Neuronal stem cell (in vitro differentiated cells): ENCODE data around the gene CCDC28B.

ENCODE experiments used
- DNase-seq: peaks from one replicate; pipeline ENCODE4 v3.0.0-alpha.2; 2013; ENCODE audit warnings: low spot score
- H2AFZ ChIP-seq: one replicate; pipeline ENCODE4 v1.6.1; 2013; ENCODE audit warnings: mild to moderate bottlenecking, low read length, inconsistent platforms
- H2AK5ac ChIP-seq: 2 replicates; pipeline ENCODE4 v1.6.1; 2013; ENCODE audit warnings: low read depth, mild to moderate bottlenecking, inconsistent platforms, low read length, moderate library complexity, mixed read lengths
- H2BK120ac ChIP-seq: 2 replicates; pipeline ENCODE4 v1.6.1; 2013; ENCODE audit warnings: low read depth, mild to moderate bottlenecking, inconsistent platforms, low read length, moderate library complexity, mixed read lengths
- H2BK12ac ChIP-seq: one replicate; pipeline ENCODE4 v1.6.1; 2013; ENCODE audit warnings: low read length, inconsistent platforms
- H2BK15ac ChIP-seq: 2 replicates; pipeline ENCODE4 v1.6.1; 2013; ENCODE audit warnings: mild to moderate bottlenecking, low read length, inconsistent platforms, mixed read lengths
- H2BK5ac ChIP-seq: one replicate; pipeline ENCODE4 v1.6.1; 2013; ENCODE audit warnings: inconsistent platforms, mild to moderate bottlenecking, low read length, moderate library complexity
- H3K14ac ChIP-seq: one replicate; pipeline ENCODE4 v1.6.1; 2013; ENCODE audit warnings: low read length, inconsistent platforms
- H3K18ac ChIP-seq: 2 replicates; pipeline ENCODE4 v1.6.1; 2013; ENCODE audit warnings: low read length, inconsistent platforms
- H3K23ac ChIP-seq: 2 replicates; pipeline ENCODE4 v1.6.1; 2013; ENCODE audit warnings: low read depth, mild to moderate bottlenecking, mixed read lengths, low read length, inconsistent platforms; ENCODE audit not compliant: poor library complexity
- H3K27ac ChIP-seq: replicated peaks from 3 replicates; pipeline ENCODE4 v1.5.1; 2013; ENCODE audit warnings: low read length, inconsistent platforms
- H3K27me3 ChIP-seq, 3 experiments: 2 replicates each; pipeline ENCODE4 v1.6.1; 2013; ENCODE audit warnings: low read length in 3 of 3, mild to moderate bottlenecking in 2 of 3, inconsistent platforms in 1 of 3, low read depth in 1 of 3, mixed read lengths in 1 of 3, moderate library complexity in 1 of 3; ENCODE audit not compliant: control insufficient read depth in 3 of 3, insufficient read depth in 3 of 3
- H3K36me3 ChIP-seq, 2 donors: replicated peaks in 1 of 2; 2 replicates each; pipeline ENCODE4 v1.6.1; 2013; ENCODE audit warnings: low read length in 2 of 2; ENCODE audit not compliant: control insufficient read depth in 2 of 2, insufficient read depth in 2 of 2
- H3K4ac ChIP-seq: 2 replicates; pipeline ENCODE4 v1.6.1; 2013; ENCODE audit warnings: inconsistent platforms, mild to moderate bottlenecking, low read length, moderate library complexity
- H3K4me1 ChIP-seq, 2 donors: 1 replicate in 1 of 2; 2 replicates in 1 of 2; pipeline ENCODE4 v1.6.1; 2013; ENCODE audit warnings: low read length in 2 of 2, low read depth in 1 of 2; ENCODE audit not compliant: control insufficient read depth in 2 of 2, insufficient read depth in 1 of 2
- H3K4me2 ChIP-seq: one replicate; pipeline ENCODE4 v1.6.1; 2013; ENCODE audit warnings: mild to moderate bottlenecking, low read length, inconsistent platforms; ENCODE audit not compliant: insufficient read depth, poor library complexity, severe bottlenecking
- H3K4me3 ChIP-seq, 2 donors: 2 replicates each; pipeline ENCODE4 v1.5.1; 2013; ENCODE audit warnings: low read length in 2 of 2, mild to moderate bottlenecking in 2 of 2, inconsistent platforms in 1 of 2, moderate library complexity in 1 of 2
- H3K79me1 ChIP-seq: one replicate; pipeline ENCODE4 v1.6.1; 2013; ENCODE audit warnings: low read depth, mild to moderate bottlenecking, inconsistent platforms, low read length, moderate library complexity
- H3K9ac ChIP-seq: one replicate; pipeline ENCODE4 v1.6.1; 2013; ENCODE audit warnings: mild to moderate bottlenecking, low read depth, low read length, inconsistent platforms; ENCODE audit not compliant: poor library complexity
- H3K9me3 ChIP-seq, 2 donors: replicated peaks in 1 of 2; 2 replicates each; pipeline versions ENCODE3 to v1.6.1; 2013; ENCODE audit warnings: low read length in 2 of 2, mild to moderate bottlenecking in 2 of 2, inconsistent platforms in 1 of 2, low read depth in 1 of 2, mixed read lengths in 1 of 2, moderate library complexity in 1 of 2; ENCODE audit not compliant: control insufficient read depth in 2 of 2, insufficient read depth in 1 of 2
- H4K8ac ChIP-seq: one replicate; pipeline ENCODE4 v1.6.1; 2013; ENCODE audit warnings: low read depth, mild to moderate bottlenecking, inconsistent platforms, low read length, moderate library complexity
- H4K91ac ChIP-seq: one replicate; pipeline ENCODE4 v1.6.1; 2013; ENCODE audit warnings: low read length, low read depth, mild to moderate bottlenecking, inconsistent platforms; ENCODE audit not compliant: poor library complexity
- WGBS, 2 donors: extraction: QIAGEN DNeasy Blood & Tissue Kit; methylation state at CpG; one replicate each; pipeline ENCODE4 v1.1.7; 2013; ENCODE audit warnings: missing lambda C conversion rate in 2 of 2, mixed read lengths in 1 of 2; ENCODE audit not compliant: insufficient read length in 2 of 2, insufficient replicate concordance in 1 of 2; ENCODE audit errors: extremely low coverage in 2 of 2; 5-methylcytosine and 5-hydroxymethylcytosine counted together

Gene CCDC28B

GRCh38 chr1:32192220-32192948, 8.0 kb upstream of the CCDC28B start:
- Histone ChIP-seq H3K4me2 (no peak overlapping the region), H2BK120ac (no peak overlapping the region), H3K79me1 (no peaks in the 10 kb centered on the region), H4K8ac (no peak overlapping the region), H2BK12ac (no peak overlapping the region), H3K9ac (no peak overlapping the region), H4K91ac (no peak overlapping the region), H3K23ac (no peak overlapping the region), H3K14ac (no peak overlapping the region), H2BK5ac (no peak overlapping the region), H3K4me1 (no peaks in the 10 kb centered on the region), H3K27ac (no peak overlapping the region), H2AK5ac (no peak overlapping the region), H3K9me3 (no peaks in the 10 kb centered on the region), H3K18ac (no peak overlapping the region), H3K27me3 (no peaks in the 10 kb centered on the region), H3K36me3 (peaks cover 82 to 99% of the 10 kb centered on the region in 2 donors), H3K4ac (no peak overlapping the region), H2AFZ (no peak overlapping the region), H2BK15ac (no peak overlapping the region), H3K4me3 (no peak overlapping the region)
- WGBS, 2 donors, result no CpG with 5 or more reads among the region's 8 CpGs
- no peak for DNase-seq

- H2BK5ac ChIP-seq, result no peak overlapping the region
- H3K18ac ChIP-seq, result no peak overlapping the region
- H2BK12ac ChIP-seq, result no peak overlapping the region
- WGBS, 2 donors, result no CpG with 5 or more reads among the region's 6 CpGs
- H3K27me3 ChIP-seq, result no peaks in the 10 kb centered on the region
- peaks cover 15 to 16% of the 10 kb centered on the region in 2 donors for H3K4me1 ChIP-seq
- no peaks in the 10 kb centered on the region for H3K79me1 ChIP-seq
- no peak overlapping the region for H4K91ac ChIP-seq
- no peak overlapping the region for H2BK15ac ChIP-seq
- DNase-seq, result no peak
- H2AFZ ChIP-seq, result no peak overlapping the region
- H3K4me3 ChIP-seq, result no peak overlapping the region
- no peak overlapping the region for H3K23ac ChIP-seq
- H3K9me3 ChIP-seq, result no peaks in the 10 kb centered on the region
- no peak overlapping the region for H4K8ac ChIP-seq
- no peak overlapping the region for H3K9ac ChIP-seq
- H3K14ac ChIP-seq, result no peak overlapping the region
- H3K27ac ChIP-seq, result no peak overlapping the region
- peaks cover 66 to 88% of the 10 kb centered on the region in 2 donors for H3K36me3 ChIP-seq
- H3K4ac ChIP-seq, result no peak overlapping the region
- no peak overlapping the region for H3K4me2 ChIP-seq
- no peak overlapping the region for H2AK5ac ChIP-seq
- no peak overlapping the region for H2BK120ac ChIP-seq
Observed at GRCh38 chr1:32194984-32195383, 5.4 kb upstream of the CCDC28B start.

- no peak overlapping the region for H3K9ac ChIP-seq
- H3K14ac ChIP-seq, result no peak overlapping the region
- no peak overlapping the region for H3K4me2 ChIP-seq
- H3K9me3 ChIP-seq, result no peaks in the 10 kb centered on the region
- no peak overlapping the region for H3K18ac ChIP-seq
- no CpG with 5 or more reads among the region's 3 CpGs for WGBS, 2 donors
- no peak overlapping the region for H2AFZ ChIP-seq
- H2BK5ac ChIP-seq, result no peak overlapping the region
- no peak overlapping the region for H4K8ac ChIP-seq
- no peak overlapping the region for H3K4me3 ChIP-seq
- no peak overlapping the region for H2BK120ac ChIP-seq
- H3K23ac ChIP-seq, result no peak overlapping the region
- H3K27me3 ChIP-seq, result no peaks in the 10 kb centered on the region
- DNase-seq, result no peak
- no peaks in the 10 kb centered on the region for H3K79me1 ChIP-seq
- no peak overlapping the region for H4K91ac ChIP-seq
- H2BK12ac ChIP-seq, result no peak overlapping the region
- H2BK15ac ChIP-seq, result no peak overlapping the region
- H3K4me1 ChIP-seq, result peaks cover 16 to 17% of the 10 kb centered on the region in 2 donors
- no peak overlapping the region for H3K4ac ChIP-seq
- no peak overlapping the region for H2AK5ac ChIP-seq
- peaks cover 61 to 82% of the 10 kb centered on the region in 2 donors for H3K36me3 ChIP-seq
- no peak overlapping the region for H3K27ac ChIP-seq
Observed at GRCh38 chr1:32195531-32195930, 4.9 kb upstream of the CCDC28B start.

- Histone ChIP-seq H3K4me3 (no peak overlapping the region), H3K9me3 (no peaks in the 10 kb centered on the region), H2AK5ac (no peak overlapping the region), H3K36me3 (peaks cover 58 to 76% of the 10 kb centered on the region in 2 donors), H4K91ac (no peak overlapping the region), H2BK12ac (no peak overlapping the region), H3K23ac (no peak overlapping the region), H2BK5ac (no peak overlapping the region), H2BK15ac (no peak overlapping the region), H4K8ac (no peak overlapping the region), H3K4me1 (peaks cover 16 to 19% of the 10 kb centered on the region in 2 donors), H2AFZ (no peak overlapping the region), H2BK120ac (no peak overlapping the region), H3K18ac (no peak overlapping the region), H3K4me2 (no peak overlapping the region), H3K4ac (no peak overlapping the region), H3K79me1 (no peaks in the 10 kb centered on the region), H3K27me3 (no peaks in the 10 kb centered on the region), H3K27ac (no peak overlapping the region), H3K14ac (no peak overlapping the region), H3K9ac (no peak overlapping the region)
- DNase-seq, result no peak
Observed at GRCh38 chr1:32195972-32196823, 4.2 kb upstream of the CCDC28B start.
